A549 treated with RU486 at 1 μM for 4 hours (cell line): Measurements from ENCODE around the gene PLEKHG3. TPM values are rescaled to one million over a fixed set of nuclear protein-coding genes. Genes with fewer than 3 reads are reported as not detected.

Experiments
- total RNA-seq: library from RNA; stranded (reverse); fragments of 200-300 nt; extraction: Qiagen RNA extraction; gene quantifications from 5 replicates; pipeline ENCODE4 v1.2.3, GENCODE V29; 2022; ENCODE audit warnings: low read depth

The PLEKHG3 gene
- total RNA-seq: 32.0 to 46.9 TPM (median 42.2 TPM) in 5 replicates

DNA sequence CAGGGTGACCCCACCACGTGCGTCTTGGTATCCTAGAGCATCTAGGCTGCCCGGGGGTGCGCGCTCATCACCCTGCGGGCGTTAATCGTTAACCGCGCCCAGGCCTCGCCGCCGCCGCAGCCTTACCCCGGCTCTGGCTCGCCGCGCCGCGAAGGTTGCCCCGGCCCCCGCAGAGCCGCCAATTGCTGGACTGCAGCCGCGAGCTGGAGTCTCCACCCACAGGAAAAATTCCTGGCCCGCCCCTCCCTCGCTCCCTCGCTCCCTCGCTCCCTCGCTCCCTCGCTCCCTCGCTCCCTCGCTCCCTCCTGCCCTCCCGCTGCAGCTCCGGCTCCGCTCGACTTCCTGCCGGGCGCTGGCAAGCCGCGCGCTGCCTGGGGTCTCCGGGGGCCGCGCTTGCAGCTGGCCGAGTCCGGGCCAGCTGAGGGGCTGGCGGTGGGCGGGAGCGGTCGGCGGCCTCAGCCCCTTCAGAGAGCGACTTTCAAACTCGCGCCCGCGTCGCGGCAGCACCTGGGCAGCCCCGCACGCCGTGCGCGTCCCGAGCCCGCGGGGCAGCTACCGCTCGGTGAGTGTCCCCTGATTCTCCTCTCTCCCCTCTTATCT lies at the start of gene PLEKHG3:
PLEKHG3 (plus strand) TSS at position 282 of the 600 bp plus-strand sequence. CDS start 23,208 bp downstream, outside the sequence.

Other genes with a start within 250 kb of the PLEKHG3 start
- 0.18 to 0.50 TPM (median 0.37 TPM) in 5 replicates for gene AKAP5, start 238.9 kb upstream of the PLEKHG3 start, total RNA-seq
- 3.4 to 6.5 TPM (median 5.3 TPM) in 5 replicates for gene ZBTB25, start 200.6 kb upstream of the PLEKHG3 start, total RNA-seq
- gene ZBTB1, start 199.7 kb upstream of the PLEKHG3 start, total RNA-seq: 14.1 to 26.1 TPM (median 23.6 TPM) in 5 replicates
- 33.3 to 42.6 TPM (median 40.0 TPM) in 5 replicates for gene HSPA2, start 163.7 kb upstream of the PLEKHG3 start, total RNA-seq
- 0.22 to 0.61 TPM (median 0.24 TPM) in 5 replicates for gene PPP1R36, start 154.5 kb upstream of the PLEKHG3 start, total RNA-seq
- gene SPTB, start 175.5 kb downstream of the PLEKHG3 start, total RNA-seq: 0.65 to 1.1 TPM (median 0.96 TPM) in 5 replicates
- 75.8 to 141 TPM (median 89.0 TPM) in 5 replicates for gene CHURC1, start 210.0 kb downstream of the PLEKHG3 start, total RNA-seq
- 175 to 318 TPM (median 203 TPM) in 5 replicates for gene GPX2, start 238.3 kb downstream of the PLEKHG3 start, total RNA-seq